ENCODE results near the gene UQCRQ. TPM values are rescaled to one million over a fixed set of nuclear protein-coding genes. Genes with fewer than 3 reads are reported as not detected.
A peak's percentile ranks its signal among the peaks of the same experiment; 100 is the strongest.

The UQCRQ gene
- total RNA-seq, 4 donors from 2014 or later: 117 to 311 (median 239) TPM

GRCh38 chr5:132830436-132831094 lies 35.9 kb upstream of the UQCRQ start, which contains the start of gene SHROOM1:
Gene SHROOM1, minus strand, starts transcription at chr5:132830647. Its CDS starts 4,507 bp downstream, at chr5:132826140.
- Histone ChIP-seq H3K4me3 (peak within 1 kb of the TSS; percentile 54 to 72 (median 64)), H3K4me1 (peaks cover 5 to 31% (median 21%) of the 10 kb centered on the region in 4 donors), H3K36me3 (no peaks in the 10 kb centered on the region), H3K27ac (peak within 1 kb of the TSS; percentile 88 to 92 (median 90)), H3K9me3 (no peaks in the 10 kb centered on the region), H3K27me3 (peaks cover 7% of the 10 kb centered on the region)
- 27% methylated on average over 6 of the region's 78 CpGs; no CpG with 5 or more reads in 1 of the 2 donors for WGBS, 2 donors (ENCODE audit: low coverage in 1 of 2)
- in situ Hi-C loops (cut with MboI; ENCODE audit: low pct_ligation_motif_present in 1 of 4, low pct_unique_long_range_greater_than_20kb in 1 of 4, low sequenced_read_pairs in 3 of 4) (loop anchor here in 2 of 4 donors (10.0 to 25.0 kb wide), 2 partner anchors 54 to 443 kb away; no protein-coding TSS in a partner anchor), intact Hi-C loops (cut with DNase I; ENCODE audit: low total_unique reads) (no loop called here)
- TF ChIP-seq POLR2A (IDR thresholded peaks at IDR 0.05) (peak; percentile 70), EP300 (IDR thresholded peaks at IDR 0.05; ENCODE audit: low read depth) (no peak), POLR2AphosphoS5 (IDR thresholded peaks at IDR 0.05) (peak in 2 of 3 donors; percentile 74 to 79)
- TF ChIP-seq, protein P1, sequence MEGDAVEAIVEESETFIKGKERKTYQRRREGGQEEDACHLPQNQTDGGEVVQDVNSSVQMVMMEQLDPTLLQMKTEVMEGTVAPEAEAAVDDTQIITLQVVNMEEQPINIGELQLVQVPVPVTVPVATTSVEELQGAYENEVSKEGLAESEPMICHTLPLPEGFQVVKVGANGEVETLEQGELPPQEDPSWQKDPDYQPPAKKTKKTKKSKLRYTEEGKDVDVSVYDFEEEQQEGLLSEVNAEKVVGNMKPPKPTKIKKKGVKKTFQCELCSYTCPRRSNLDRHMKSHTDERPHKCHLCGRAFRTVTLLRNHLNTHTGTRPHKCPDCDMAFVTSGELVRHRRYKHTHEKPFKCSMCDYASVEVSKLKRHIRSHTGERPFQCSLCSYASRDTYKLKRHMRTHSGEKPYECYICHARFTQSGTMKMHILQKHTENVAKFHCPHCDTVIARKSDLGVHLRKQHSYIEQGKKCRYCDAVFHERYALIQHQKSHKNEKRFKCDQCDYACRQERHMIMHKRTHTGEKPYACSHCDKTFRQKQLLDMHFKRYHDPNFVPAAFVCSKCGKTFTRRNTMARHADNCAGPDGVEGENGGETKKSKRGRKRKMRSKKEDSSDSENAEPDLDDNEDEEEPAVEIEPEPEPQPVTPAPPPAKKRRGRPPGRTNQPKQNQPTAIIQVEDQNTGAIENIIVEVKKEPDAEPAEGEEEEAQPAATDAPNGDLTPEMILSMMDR (IDR thresholded peaks at IDR 0.05): no peak
- peak; percentile 82 for DNase-seq

- Histone ChIP-seq H3K27me3 (peaks cover 1% of the 10 kb centered on the region), H3K27ac (peak overlapping the region; percentile 88 to 92 (median 90)), H3K4me1 (peaks cover 5 to 35% (median 21%) of the 10 kb centered on the region in 4 donors), H3K36me3 (no peaks in the 10 kb centered on the region), H3K9me3 (no peaks in the 10 kb centered on the region), H3K4me3 (peak overlapping the region in 3 of 4 donors; percentile 64 to 72 (median 64))
- intact Hi-C loops (cut with DNase I; ENCODE audit: low total_unique reads) (no loop called here), in situ Hi-C loops (cut with MboI; ENCODE audit: low pct_ligation_motif_present in 1 of 4, low pct_unique_long_range_greater_than_20kb in 1 of 4, low sequenced_read_pairs in 3 of 4) (loop anchor here in 2 of 4 donors (10.0 to 25.0 kb wide), 2 partner anchors 54 to 444 kb away; no protein-coding TSS in a partner anchor)
- 88 to 95% methylated on average over 4 to 13 of the region's 15 CpGs for WGBS, 2 donors (ENCODE audit: low coverage in 1 of 2)
- DNase-seq: peak; percentile 63
- TF ChIP-seq, protein P1 (IDR thresholded peaks at IDR 0.05): no peak
- TF ChIP-seq POLR2A (IDR thresholded peaks at IDR 0.05): peak; percentile 29
- peak in 2 of 3 donors; percentile 39 to 44 for TF ChIP-seq POLR2AphosphoS5 (IDR thresholded peaks at IDR 0.05)
- TF ChIP-seq EP300 (IDR thresholded peaks at IDR 0.05; ENCODE audit: low read depth): no peak
Measured at GRCh38 chr5:132831095-132831860, 35.2 kb upstream of the UQCRQ start.

DNA sequence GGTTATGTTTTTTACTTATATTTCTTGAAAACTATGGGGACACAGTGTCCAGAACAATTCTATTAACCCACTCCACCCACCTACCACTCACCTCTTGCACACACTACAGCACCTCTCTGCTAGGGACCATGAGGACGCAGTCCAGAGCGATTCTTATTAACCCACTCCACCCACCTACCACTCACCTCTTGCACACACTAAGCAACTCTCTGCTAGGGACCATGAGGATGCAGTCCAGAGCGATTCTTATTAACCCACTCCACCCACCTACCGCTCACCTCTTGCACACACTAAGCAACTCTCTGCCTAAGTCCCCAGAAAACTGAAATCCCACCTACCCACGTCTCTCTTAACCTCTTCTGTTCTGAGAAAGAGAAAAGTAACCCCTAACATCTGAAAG lies 33.8 kb upstream of the UQCRQ start:
- WGBS, 2 donors (ENCODE audit: low coverage in 1 of 2): 91 to 92% methylated on average over 5 of the region's 5 CpGs
- no peak overlapping the region for H3K4me3 ChIP-seq
- no peaks in the 10 kb centered on the region for H3K27me3 ChIP-seq
- in situ Hi-C loops (cut with MboI; ENCODE audit: low pct_ligation_motif_present in 1 of 4, low pct_unique_long_range_greater_than_20kb in 1 of 4, low sequenced_read_pairs in 3 of 4) (loop anchor here in 2 of 4 donors (10.0 to 25.0 kb wide), 2 partner anchors 52 to 445 kb away; no protein-coding TSS in a partner anchor), intact Hi-C loops (cut with DNase I; ENCODE audit: low total_unique reads) (no loop called here)
- DNase-seq: no peak
- no peaks in the 10 kb centered on the region for H3K9me3 ChIP-seq
- no peak overlapping the region for H3K27ac ChIP-seq
- H3K36me3 ChIP-seq: no peaks in the 10 kb centered on the region
- TF ChIP-seq, protein P1 (IDR thresholded peaks at IDR 0.05): no peak
- TF ChIP-seq POLR2AphosphoS5 (IDR thresholded peaks at IDR 0.05) (no peak), EP300 (IDR thresholded peaks at IDR 0.05; ENCODE audit: low read depth) (no peak), POLR2A (IDR thresholded peaks at IDR 0.05) (no peak)
- H3K4me1 ChIP-seq: peaks cover 7 to 49% (median 30%) of the 10 kb centered on the region in 4 donors

DNA sequence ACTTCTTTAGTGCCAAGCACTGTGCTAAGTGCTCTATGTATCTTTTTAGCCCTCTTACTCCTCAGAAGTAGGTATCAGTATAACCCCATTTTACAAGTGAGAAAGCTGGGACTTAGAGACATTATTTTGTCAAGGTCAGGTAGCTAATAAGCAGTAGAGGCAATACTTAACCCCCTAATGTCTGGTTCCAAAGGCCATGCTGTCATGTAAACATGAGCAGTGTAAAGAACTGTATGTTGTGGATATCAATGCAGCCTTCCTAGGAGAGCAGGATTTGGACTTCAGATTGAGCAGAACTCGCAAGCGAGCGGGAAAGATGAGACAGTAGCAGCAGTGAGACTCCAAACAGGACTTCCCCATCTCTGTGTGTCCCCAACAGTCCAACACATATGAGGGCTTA lies 32.4 kb upstream of the UQCRQ start:
- H3K4me1 ChIP-seq: peaks cover 8 to 50% (median 40%) of the 10 kb centered on the region in 4 donors
- DNase-seq: no peak
- H3K27me3 ChIP-seq: no peaks in the 10 kb centered on the region
- TF ChIP-seq EP300 (IDR thresholded peaks at IDR 0.05; ENCODE audit: low read depth) (no peak), POLR2AphosphoS5 (IDR thresholded peaks at IDR 0.05) (no peak), POLR2A (IDR thresholded peaks at IDR 0.05) (no peak)
- TF ChIP-seq, protein P1 (IDR thresholded peaks at IDR 0.05): no peak
- H3K9me3 ChIP-seq: no peaks in the 10 kb centered on the region
- 94 to 97% methylated on average over 3 of the region's 3 CpGs for WGBS, 2 donors (ENCODE audit: low coverage in 1 of 2)
- no peak overlapping the region for H3K4me3 ChIP-seq
- H3K36me3 ChIP-seq: no peaks in the 10 kb centered on the region
- intact Hi-C loops (cut with DNase I; ENCODE audit: low total_unique reads): no loop called here
- H3K27ac ChIP-seq: no peak overlapping the region
- in situ Hi-C loops (cut with MboI; ENCODE audit: low pct_ligation_motif_present in 1 of 4, low pct_unique_long_range_greater_than_20kb in 1 of 4, low sequenced_read_pairs in 3 of 4): loop anchor here in 2 of 4 donors (10.0 to 25.0 kb wide), 2 partner anchors 51 to 447 kb away; no protein-coding TSS in a partner anchor

All from transverse colon (tissue), 4 donors.